Stimulated activated CD8-positive, alpha-beta memory T cell treated with anti-CD3 and anti-CD28 coated beads, Interleukin-15, amount 100 ng/mL, for 24 hours (primary cell): ENCODE results near the gene SYT7.
"Not testable (repeated sequence)": the region's sequence is repeated elsewhere in the genome, so short reads cannot be mapped to it uniquely, and the experiment has no call there.

Source experiments
- DNase-seq: peaks from one replicate; pipeline ENCODE4 v3.0.0-alpha.2; 2020; ENCODE audit warnings: low read depth

The SYT7 gene

GRCh38 chr11:61581030-61581928, at the start of gene SYT7:
Gene SYT7, minus strand, starts transcription at chr11:61581076. Its CDS starts 256 bp downstream, at chr11:61580820.
- DNase-seq, result peak; percentile 94

DNA sequence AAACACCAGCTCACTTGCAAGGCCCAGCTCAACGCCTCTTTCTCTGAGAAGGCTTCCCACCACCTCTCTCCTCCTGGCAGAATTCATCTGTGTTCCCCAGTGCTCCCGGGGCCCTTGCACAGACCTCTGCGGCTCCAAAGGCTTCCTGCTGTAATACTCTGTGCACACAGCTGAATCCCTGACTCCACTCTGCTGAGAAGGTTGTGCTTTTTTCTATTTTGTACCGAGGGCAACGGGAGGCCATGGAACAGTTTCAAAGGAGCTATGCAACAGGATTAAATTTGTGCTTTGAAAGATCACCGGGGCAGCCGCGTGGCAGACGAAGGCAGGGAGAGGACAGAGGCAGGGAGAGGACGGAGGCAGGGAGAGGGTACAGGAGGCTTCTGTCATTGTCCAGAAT, 49.2 kb upstream of the SYT7 start:
- no peak for DNase-seq

GRCh38 chr11:61629082-61629833, 48.4 kb upstream of the SYT7 start:
- DNase-seq, result no peak

GRCh38 chr11:61628662-61628970, 47.7 kb upstream of the SYT7 start:
- DNase-seq, result no peak

GRCh38 chr11:61627850-61628661, 47.2 kb upstream of the SYT7 start:
- no peak for DNase-seq

DNA sequence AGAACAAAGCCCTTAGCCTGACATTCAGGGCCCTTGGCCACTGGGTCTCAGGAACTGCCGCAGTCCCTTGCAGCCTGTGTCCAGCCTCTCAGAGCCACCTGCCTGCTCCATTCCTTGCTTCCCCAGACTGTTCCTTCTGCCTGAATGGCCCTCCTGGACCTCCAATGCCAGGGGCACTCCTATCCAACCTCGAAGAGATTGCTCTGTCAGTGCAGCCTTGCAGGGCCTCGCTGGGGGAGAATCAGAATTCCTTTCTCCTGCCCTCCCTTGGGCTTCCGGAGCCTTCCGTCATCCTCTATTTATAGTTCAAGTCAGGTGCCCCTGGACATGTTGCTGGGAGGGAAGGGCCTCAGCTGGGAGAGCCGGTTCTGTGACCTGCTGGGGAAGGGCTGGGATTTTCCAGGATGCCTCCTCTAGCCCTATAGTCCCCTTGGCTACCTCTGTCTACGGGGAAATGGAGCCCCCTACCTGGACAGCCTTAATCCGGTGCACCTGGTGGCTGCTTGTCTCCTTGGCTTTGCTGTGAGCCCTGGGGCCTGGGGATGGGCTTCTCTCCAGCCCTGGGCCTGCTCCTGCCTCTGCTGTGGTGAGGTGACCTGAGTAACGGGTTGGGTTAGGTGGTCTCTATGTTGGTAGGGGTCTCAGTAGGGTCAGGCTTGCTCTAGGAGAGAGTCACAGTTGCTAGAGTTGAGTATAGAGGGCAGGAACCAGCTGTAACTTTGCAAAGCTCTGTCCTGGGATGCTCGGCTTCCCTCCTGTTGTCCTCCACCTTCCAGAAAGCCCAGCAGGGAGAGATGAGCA, 45.9 kb upstream of the SYT7 start:
- DNase-seq, result no peak

- DNase-seq, result no peak
These were observed 44.6 kb upstream of the SYT7 start for GRCh38 chr11:61625525-61625924.

DNA sequence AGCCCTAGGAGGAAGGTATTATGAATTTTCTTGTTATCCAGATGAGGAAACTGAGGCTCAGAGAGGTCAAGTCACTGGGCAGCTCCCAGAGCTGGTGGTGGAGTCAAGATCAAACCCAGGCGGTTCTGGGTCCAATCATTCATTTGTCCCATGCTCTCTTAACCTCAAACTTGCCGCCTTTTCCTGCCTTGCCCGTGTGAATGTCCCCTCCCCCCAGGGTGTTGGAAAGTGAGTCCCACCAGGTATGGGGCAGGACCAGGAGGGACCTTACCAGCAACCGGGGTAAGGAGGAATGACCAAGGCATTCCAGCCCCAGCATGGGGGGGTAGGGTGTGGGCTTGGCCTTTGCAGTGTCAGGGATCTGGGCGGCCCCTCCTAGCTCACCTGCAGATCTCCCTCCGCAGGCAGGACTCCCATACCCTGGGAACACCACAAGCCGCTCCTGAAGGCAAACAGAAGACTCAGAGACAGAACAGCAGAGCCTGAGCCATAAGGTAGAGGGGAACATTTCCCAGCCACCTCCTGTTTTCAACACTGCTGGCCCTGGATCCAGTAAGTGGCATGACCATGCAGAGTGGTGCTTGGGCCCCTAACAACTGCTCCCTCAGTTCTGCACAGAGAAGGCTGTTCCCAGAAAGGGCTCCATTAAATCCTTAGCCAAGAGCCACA, 41.2 kb upstream of the SYT7 start:
- DNase-seq, result no peak

DNA sequence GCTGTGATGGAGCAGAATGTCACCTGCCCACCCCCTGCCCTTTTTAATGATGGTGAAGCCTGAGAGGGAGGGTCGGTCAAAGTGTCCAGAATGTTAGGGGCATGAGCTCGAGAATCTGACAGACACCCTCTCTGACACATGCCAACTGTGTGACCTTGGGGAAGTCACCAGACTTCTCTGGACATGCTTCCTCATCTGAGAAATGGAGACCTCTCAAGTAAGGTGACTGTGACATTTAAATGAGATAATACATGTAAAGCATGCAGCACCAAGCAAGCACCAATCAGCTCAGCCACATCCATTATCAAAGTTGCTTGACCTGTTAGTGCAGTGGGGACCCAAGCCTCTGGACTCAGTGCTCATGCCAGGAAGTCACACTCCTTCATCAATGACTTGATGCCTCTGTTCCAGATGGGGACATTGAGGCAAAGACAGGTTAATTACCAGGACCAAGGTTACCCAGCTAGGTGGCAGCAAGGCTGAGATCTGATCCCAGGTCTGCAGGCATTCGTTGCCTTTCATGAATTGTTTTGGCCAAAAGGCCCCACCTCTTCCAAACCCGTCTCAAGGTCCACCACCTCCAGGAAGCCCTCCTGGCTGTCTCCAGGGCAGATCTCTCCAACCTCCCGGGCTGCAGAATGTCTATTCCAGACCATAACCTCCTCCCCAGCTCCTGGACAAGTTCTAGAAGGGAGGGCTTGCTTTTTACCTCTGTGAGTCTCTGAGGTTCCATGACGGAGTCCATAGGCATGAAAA, 38.8 kb upstream of the SYT7 start:
- DNase-seq, result no peak

- no peak for DNase-seq
These were observed 38.1 kb upstream of the SYT7 start for GRCh38 chr11:61618978-61619377.

DNA sequence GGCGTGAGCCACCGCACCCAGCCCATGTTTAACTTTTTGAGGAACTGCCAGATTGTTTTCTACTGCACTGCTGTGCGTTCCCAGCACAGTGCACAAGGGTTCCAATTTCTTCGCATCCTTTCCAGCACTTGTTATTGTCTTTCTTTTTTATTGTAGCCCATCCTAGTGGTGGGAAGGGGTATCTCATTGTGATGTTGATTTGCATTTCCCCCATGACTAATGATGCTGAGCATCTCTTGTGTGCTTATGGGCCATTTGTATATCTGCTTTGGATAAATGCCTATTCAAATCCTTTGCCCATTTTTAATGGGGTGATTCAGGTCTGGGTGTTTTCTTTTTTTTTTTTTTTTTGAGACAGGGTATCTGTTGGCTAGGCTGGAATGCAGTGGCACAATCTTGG, 36.6 kb upstream of the SYT7 start:
- no peak for DNase-seq

DNA sequence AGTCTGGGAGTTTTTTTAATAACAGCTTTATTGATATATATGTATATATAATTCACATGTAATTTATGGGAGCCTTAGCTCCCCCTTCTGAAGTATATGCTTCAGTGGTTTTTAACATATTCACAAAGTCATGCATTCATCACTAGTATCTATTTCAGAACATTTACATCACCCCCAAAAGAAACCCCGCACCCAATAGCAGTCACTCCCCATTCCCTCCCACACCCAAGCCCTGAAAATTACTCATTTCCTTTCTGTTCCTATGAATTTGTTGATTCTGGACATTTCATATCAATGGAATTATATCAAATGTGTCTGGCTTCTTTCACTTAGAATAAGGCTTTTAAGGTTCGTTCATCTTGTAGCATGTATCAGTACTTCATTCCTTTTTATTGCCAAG, 35.6 kb upstream of the SYT7 start:
- DNase-seq, result no peak

GRCh38 chr11:61614782-61615181, 33.9 kb upstream of the SYT7 start:
- not testable (repeated sequence) for DNase-seq

GRCh38 chr11:61613870-61614269, 33.0 kb upstream of the SYT7 start:
- DNase-seq, result no peak

DNA sequence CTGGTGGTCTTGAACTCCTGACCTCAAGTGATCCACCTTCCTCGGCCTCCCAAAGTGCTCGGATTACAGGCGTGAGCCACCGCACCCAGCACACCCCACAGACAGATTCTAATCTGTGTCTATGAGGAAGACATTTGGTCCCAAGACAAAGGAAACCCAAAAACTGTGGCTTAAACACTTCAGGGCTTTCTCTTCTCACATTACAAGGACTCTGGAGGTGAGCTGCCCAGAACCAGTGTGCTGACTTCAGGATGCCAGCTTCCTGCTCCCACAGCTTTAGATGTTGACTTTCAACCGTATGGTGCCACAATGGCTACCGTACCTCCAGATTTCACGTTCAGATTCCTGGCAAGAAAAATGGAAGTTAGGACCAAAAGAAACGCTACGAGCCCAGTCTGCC, 32.2 kb upstream of the SYT7 start:
- no peak for DNase-seq

- no peak for DNase-seq
These were observed 30.4 kb upstream of the SYT7 start for GRCh38 chr11:61611309-61611708.

DNA sequence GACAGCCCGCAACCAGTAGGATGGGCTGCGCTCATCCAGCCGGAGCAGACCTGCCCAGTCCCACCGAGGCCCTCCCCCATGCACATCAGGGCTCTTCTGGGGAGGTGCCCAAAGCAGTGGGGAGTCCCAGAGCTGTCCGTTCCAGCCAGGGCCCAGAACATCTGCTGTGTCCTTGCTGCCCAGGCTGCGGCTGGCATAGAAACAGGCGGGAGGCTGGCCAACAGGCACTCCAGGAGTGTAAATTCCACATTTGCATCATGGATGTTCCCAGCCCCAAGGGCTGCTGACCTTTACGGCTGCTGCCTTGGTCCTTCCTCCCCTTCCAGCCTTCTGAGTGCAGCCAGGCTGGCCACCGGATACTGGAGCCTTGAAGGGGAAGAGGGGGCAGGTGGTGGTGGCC, 30.0 kb upstream of the SYT7 start:
- DNase-seq, result no peak

- no peak for DNase-seq
These were observed 29.1 kb upstream of the SYT7 start for GRCh38 chr11:61609980-61610366.

GRCh38 chr11:61609000-61609979, 28.4 kb upstream of the SYT7 start:
- DNase-seq, result no peak
